Mammary epithelial cell (primary cell): Measurements from ENCODE around the gene PKD2L1.

Experiments used
- CTCF ChIP-seq, 2 donors: IDR thresholded peaks in 1 of 2; conservative IDR thresholded peaks in 1 of 2; 2 replicates each; pipeline ENCODE4 v1.5.1; 2011 to 2012; ENCODE audit warnings: inconsistent platforms in 2 of 2, low read length in 2 of 2, mild to moderate bottlenecking in 2 of 2, control low read depth in 1 of 2, low read depth in 1 of 2; ENCODE audit not compliant: insufficient read depth in 1 of 2; ENCODE audit errors: extremely low read depth in 1 of 2
- EZH2 ChIP-seq: IDR thresholded peaks from 2 replicates; pipeline ENCODE4 v1.6.1; 2012; ENCODE audit warnings: low read length, inconsistent platforms, borderline replicate concordance

GRCh38 chr10:100364735-100365391, 34.8 kb upstream of the PKD2L1 start:
- TF ChIP-seq EZH2 (no peak), CTCF (conservative IDR thresholded peaks at IDR 0.05 in 1 of 2, IDR thresholded peaks at IDR 0.05 in 1 of 2; ENCODE audit: extremely low read depth in 1 of 2, insufficient read depth in 1 of 2, low read depth in 1 of 2, low read length in 2 of 2) (no peak)
